Measurements from ENCODE around the gene SNRPA1. TPM values are rescaled to one million over a fixed set of nuclear protein-coding genes. Genes with fewer than 3 reads are reported as not detected.
A peak's percentile ranks its signal among the peaks of the same experiment; 100 is the strongest.

SNRPA1 gene
- total and polyA plus RNA-seq, 2 donors (not counting 1 experiment from before 2014, with no cell fraction given): 97.7 to 113 TPM

- H3K9ac ChIP-seq (ENCODE audit: low read length): peak overlapping the region; percentile 75
- Mint-ChIP-seq H3K4me3 (peak overlapping the region; percentile 90), H3K9me3 (ENCODE audit: insufficient read depth) (no peaks in the 10 kb centered on the region), H3K27ac (peak overlapping the region; percentile 88), H3K4me1 (peaks cover 48% of the 10 kb centered on the region), H3K27me3 (no peaks in the 10 kb centered on the region)
- ATAC-seq (ENCODE audit: low read depth): no peak
- peak overlapping the region; percentile 96 for H3K4me2 ChIP-seq (replicated peaks; ENCODE audit: low read depth, low read length, poor library complexity, severe bottlenecking)
- H4K20me1 ChIP-seq (ENCODE audit: control insufficient read depth, insufficient read depth, low read length, poor library complexity, severe bottlenecking): peaks cover 22% of the 10 kb centered on the region
- peak overlapping the region in 1 of 2 donors; percentile 51 for H3K27ac ChIP-seq (ENCODE audit: low read length in 2 of 2)
- 7% methylated on average over 3 of the region's 6 CpGs for WGBS (ENCODE audit: insufficient coverage)
- peaks cover 47 to 49% of the 10 kb centered on the region in 2 donors for H3K4me1 ChIP-seq (ENCODE audit: control insufficient read depth in 2 of 2, insufficient read depth in 2 of 2, low read length in 2 of 2)
- intact Hi-C loops (cut with micrococcal nuclease): loop anchor here (1.0 kb wide), 1 partner anchor 11 kb away; no protein-coding TSS in a partner anchor
- no peak for DNase-seq
- ChIA-PET CTCF (interaction anchor here (0.6 to 9.3 kb wide), 3 partner anchors 10 to 162 kb away, joined by 3 to 138 read pairs (median 12); no protein-coding TSS in a partner anchor), POLR2A (no interaction called here)
- peak overlapping the region; percentile 72 for H2AFZ ChIP-seq (ENCODE audit: insufficient read depth, low read depth, low read length, poor library complexity, severe bottlenecking)
- H3K27me3 ChIP-seq (replicated peaks in 1 of 4; ENCODE audit: control extremely low read depth in 1 of 4, control insufficient read depth in 3 of 4, insufficient read depth in 4 of 4, low read length in 3 of 4): peaks cover 0 to 4% (median 0%) of the 10 kb centered on the region in 4 experiments
- H3K79me2 ChIP-seq (ENCODE audit: control insufficient read depth, insufficient read depth, low read length): peaks cover 62% of the 10 kb centered on the region
- H3K9me3 ChIP-seq (ENCODE audit: control extremely low read depth in 1 of 3, control insufficient read depth in 2 of 3, insufficient read depth in 1 of 3, low read length in 2 of 3): no peaks in the 10 kb centered on the region
- TF ChIP-seq EZH2 (IDR thresholded peaks at IDR 0.05; ENCODE audit: borderline replicate concordance, insufficient read depth, low read depth, low read length, poor library complexity, severe bottlenecking) (no peak), CTCF (IDR thresholded peaks at IDR 0.05) (no peak)
- H3K36me3 ChIP-seq (replicated peaks in 1 of 2; ENCODE audit: control extremely low read depth in 1 of 2, control insufficient read depth in 1 of 2, extremely low read depth in 1 of 2, insufficient read depth in 2 of 2, low read length in 1 of 2): no peaks in the 10 kb centered on the region
- H3K4me3 ChIP-seq (ENCODE audit: control extremely low read depth in 1 of 5, extremely low read depth in 1 of 5, insufficient read depth in 1 of 5, low read depth in 2 of 5, low read length in 4 of 5): peak overlapping the region; percentile 43 to 69 (median 59)
These were observed 44.7 kb downstream of the SNRPA1 start for GRCh38 chr15:101250341-101250831.

GRCh38 chr15:101248274-101248673 is 46.8 kb downstream of the SNRPA1 start:
- Histone ChIP-seq H3K27me3 (replicated peaks in 1 of 4; ENCODE audit: control extremely low read depth in 1 of 4, control insufficient read depth in 3 of 4, insufficient read depth in 4 of 4, low read length in 3 of 4) (no peaks in the 10 kb centered on the region), H3K79me2 (ENCODE audit: control insufficient read depth, insufficient read depth, low read length) (peaks cover 80% of the 10 kb centered on the region), H3K9ac (ENCODE audit: low read length) (no peak overlapping the region), H4K20me1 (ENCODE audit: control insufficient read depth, insufficient read depth, low read length, poor library complexity, severe bottlenecking) (peaks cover 22% of the 10 kb centered on the region), H3K9me3 (ENCODE audit: control extremely low read depth in 1 of 3, control insufficient read depth in 2 of 3, insufficient read depth in 1 of 3, low read length in 2 of 3) (no peaks in the 10 kb centered on the region), H2AFZ (ENCODE audit: insufficient read depth, low read depth, low read length, poor library complexity, severe bottlenecking) (no peak overlapping the region), H3K27ac (ENCODE audit: low read length in 2 of 2) (peak overlapping the region in 1 of 2 donors; percentile 80), H3K4me1 (ENCODE audit: control insufficient read depth in 2 of 2, insufficient read depth in 2 of 2, low read length in 2 of 2) (peaks cover 66 to 70% of the 10 kb centered on the region in 2 donors), H3K4me2 (replicated peaks; ENCODE audit: low read depth, low read length, poor library complexity, severe bottlenecking) (no peak overlapping the region), H3K36me3 (replicated peaks in 1 of 2; ENCODE audit: control extremely low read depth in 1 of 2, control insufficient read depth in 1 of 2, extremely low read depth in 1 of 2, insufficient read depth in 2 of 2, low read length in 1 of 2) (no peaks in the 10 kb centered on the region), H3K4me3 (ENCODE audit: control extremely low read depth in 1 of 5, extremely low read depth in 1 of 5, insufficient read depth in 1 of 5, low read depth in 2 of 5, low read length in 4 of 5) (no peak overlapping the region)
- DNase-seq (no peak), ATAC-seq (ENCODE audit: low read depth) (no peak)
- no peaks in the 10 kb centered on the region for H3K9me3 Mint-ChIP-seq (ENCODE audit: insufficient read depth)
- no peak overlapping the region for H3K4me3 Mint-ChIP-seq
- H3K27me3 Mint-ChIP-seq: no peaks in the 10 kb centered on the region
- WGBS (ENCODE audit: insufficient coverage): 86% methylated on average over 1 of the region's 3 CpGs
- ChIA-PET CTCF (interaction anchor here (6.8 kb wide), 1 partner anchor 8 kb away, joined by 33 read pairs; no protein-coding TSS in a partner anchor), POLR2A (interaction anchor here (0.6 kb wide), 1 partner anchor 326 kb away, joined by 3 read pairs; no protein-coding TSS in a partner anchor)
- intact Hi-C loops (cut with micrococcal nuclease): no loop called here
- TF ChIP-seq EZH2 (IDR thresholded peaks at IDR 0.05; ENCODE audit: borderline replicate concordance, insufficient read depth, low read depth, low read length, poor library complexity, severe bottlenecking) (no peak), CTCF (IDR thresholded peaks at IDR 0.05) (no peak)
- peaks cover 69% of the 10 kb centered on the region for H3K4me1 Mint-ChIP-seq
- H3K27ac Mint-ChIP-seq: no peak overlapping the region

Measured in B cell (primary cell).